ENCODE data around the gene THOC5. TPM values are rescaled to one million over a fixed set of nuclear protein-coding genes. Genes with fewer than 3 reads are reported as not detected.

Gene THOC5
- total RNA-seq, 1 experiment from 2014 or later: 49.8 TPM

DNA sequence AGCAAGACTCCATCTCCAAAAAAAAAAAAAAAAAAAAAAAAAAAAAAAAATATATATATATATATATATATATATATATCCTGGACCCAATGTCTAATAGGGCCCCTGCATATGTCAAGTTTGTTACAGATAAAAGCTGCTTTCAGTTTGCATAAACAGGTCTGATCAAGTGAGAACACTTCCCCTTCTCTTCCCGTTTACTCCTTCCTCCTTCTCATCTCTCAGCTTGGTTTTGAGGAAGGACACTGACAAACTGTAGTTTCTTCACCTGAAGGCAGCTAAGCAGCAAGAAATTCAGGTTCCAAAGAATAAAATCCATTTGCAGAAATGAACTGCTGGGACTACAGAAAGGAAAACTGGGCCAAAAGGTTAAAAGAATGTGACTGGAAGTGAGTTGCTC lies 11.7 kb downstream of the THOC5 start:
- H3K4me3 ChIP-seq: no peak overlapping the region
- no peaks in the 10 kb centered on the region for H3K4me1 ChIP-seq (replicated peaks)
- no peaks in the 10 kb centered on the region for H3K27me3 ChIP-seq (replicated peaks)
- H3K36me3 ChIP-seq: peaks cover 82% of the 10 kb centered on the region
- H3K27ac ChIP-seq: no peak overlapping the region
- no peak for DNase-seq (ENCODE audit: low read depth in 1 of 2, low spot score in 2 of 2)
- H3K9me3 ChIP-seq (replicated peaks): no peaks in the 10 kb centered on the region

DNA sequence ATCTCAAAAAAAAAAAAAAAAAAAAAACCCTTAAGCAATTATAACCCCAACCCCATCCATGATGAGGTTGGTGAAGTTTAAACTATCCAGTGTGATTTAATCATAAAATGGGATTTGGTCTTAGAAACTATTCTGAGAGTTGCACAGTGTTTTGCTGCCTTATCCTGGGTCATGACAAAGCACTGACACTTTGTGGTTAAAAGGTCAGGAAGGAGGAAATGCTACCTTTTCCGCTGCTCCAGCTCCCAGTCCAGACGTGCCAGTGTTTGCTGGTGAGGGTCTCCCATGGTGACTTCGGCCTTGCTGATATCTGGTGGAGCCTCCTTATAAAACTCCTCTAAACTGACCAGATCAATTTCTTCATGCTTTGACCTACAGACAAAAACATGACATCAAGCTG lies 14.5 kb downstream of the THOC5 start:
- no peak overlapping the region for H3K4me3 ChIP-seq

DNA sequence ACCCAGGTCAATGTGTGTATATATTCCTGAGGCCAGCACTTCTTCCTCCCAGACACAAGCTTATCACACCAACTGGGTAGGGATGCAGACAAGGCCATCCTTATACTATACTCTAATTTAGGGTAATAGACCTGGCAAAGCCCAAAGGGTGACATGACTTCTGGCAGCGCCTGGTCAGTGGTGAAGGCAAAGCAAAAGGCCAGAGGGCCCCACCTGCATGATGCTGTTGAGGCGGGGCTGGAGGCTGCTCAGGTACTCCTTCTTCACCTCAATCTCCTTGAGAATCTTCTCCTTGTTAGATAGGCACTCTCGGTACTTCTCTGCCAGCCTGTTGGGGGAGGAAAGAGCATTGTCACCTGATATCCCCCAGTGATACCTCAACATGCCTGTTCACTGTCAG lies 17.1 kb downstream of the THOC5 start:
- Histone ChIP-seq H3K4me3 (no peak overlapping the region), H3K36me3 (peaks cover 89% of the 10 kb centered on the region)
- no peak for DNase-seq (ENCODE audit: low read depth in 1 of 2, low spot score in 2 of 2)

More for the DNA sequence above, 14.5 kb downstream of the THOC5 start:
- H3K27me3 ChIP-seq (replicated peaks): no peaks in the 10 kb centered on the region
- H3K27ac ChIP-seq: no peak overlapping the region
- H3K9me3 ChIP-seq (replicated peaks): no peaks in the 10 kb centered on the region
- H3K36me3 ChIP-seq: peaks cover 83% of the 10 kb centered on the region
- H3K4me1 ChIP-seq (replicated peaks): no peaks in the 10 kb centered on the region
- no peak for DNase-seq (ENCODE audit: low read depth in 1 of 2, low spot score in 2 of 2)

DNA sequence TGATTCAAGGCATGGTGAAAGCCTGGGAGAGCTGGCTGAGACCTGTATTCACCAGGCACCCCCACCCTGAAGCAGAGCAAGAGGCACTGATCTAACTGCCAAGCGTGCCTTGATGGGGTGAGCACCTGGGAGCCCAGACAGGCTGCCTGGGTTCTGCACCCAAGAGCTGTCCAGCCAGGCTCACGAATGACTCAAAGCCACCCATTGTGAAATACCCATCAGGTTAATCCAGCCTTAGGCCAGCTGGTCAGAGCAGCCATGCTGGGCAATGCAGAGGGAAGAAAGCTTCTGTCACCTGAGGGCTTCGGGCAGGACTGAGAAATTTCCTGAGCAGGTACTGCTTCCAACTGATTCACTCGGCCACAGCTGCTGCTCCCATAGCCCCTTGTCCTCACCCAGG lies 22.1 kb downstream of the THOC5 start:
- no peaks in the 10 kb centered on the region; the same call in 1 of the 2 replicates for H3K9me3 ChIP-seq (replicated peaks)
- H3K4me1 ChIP-seq (replicated peaks): no peaks in the 10 kb centered on the region
- H3K27ac ChIP-seq: no peak overlapping the region
- no peak for DNase-seq (ENCODE audit: low read depth in 1 of 2, low spot score in 2 of 2)
- no peaks in the 10 kb centered on the region for H3K27me3 ChIP-seq (replicated peaks)
- no peak overlapping the region for H3K4me3 ChIP-seq
- peaks cover 90% of the 10 kb centered on the region for H3K36me3 ChIP-seq

More for the DNA sequence above, 17.1 kb downstream of the THOC5 start:
- Histone ChIP-seq H3K27me3 (replicated peaks) (no peaks in the 10 kb centered on the region), H3K9me3 (replicated peaks) (no peaks in the 10 kb centered on the region), H3K27ac (no peak overlapping the region), H3K4me1 (replicated peaks) (no peaks in the 10 kb centered on the region)

DNA sequence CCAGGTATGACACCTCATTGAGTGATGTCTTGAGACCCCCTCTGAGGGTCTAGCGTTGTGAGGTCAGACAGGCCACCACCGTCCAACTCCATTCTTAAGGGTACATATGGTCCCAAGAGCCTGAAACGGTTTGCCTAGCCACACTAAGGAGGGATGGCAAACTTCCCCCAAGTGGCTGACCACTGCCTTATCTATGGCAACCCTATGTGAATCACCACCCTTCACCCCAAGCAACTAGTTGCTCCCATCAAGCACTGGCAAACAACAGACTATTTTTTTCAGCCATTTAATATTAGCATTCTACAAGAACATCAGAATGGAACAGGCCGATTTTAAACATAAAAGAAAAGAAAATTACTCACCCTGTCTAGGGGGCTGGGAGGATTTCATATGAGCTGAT lies 22.8 kb downstream of the THOC5 start:
- H3K27ac ChIP-seq: no peak overlapping the region
- no peak for DNase-seq (ENCODE audit: low read depth in 1 of 2, low spot score in 2 of 2)
- peaks cover 90% of the 10 kb centered on the region for H3K36me3 ChIP-seq
- H3K27me3 ChIP-seq (replicated peaks): no peaks in the 10 kb centered on the region
- H3K9me3 ChIP-seq (replicated peaks): no peaks in the 10 kb centered on the region; the same call in 1 of the 2 replicates
- H3K4me3 ChIP-seq: no peak overlapping the region
- no peaks in the 10 kb centered on the region for H3K4me1 ChIP-seq (replicated peaks)

DNA sequence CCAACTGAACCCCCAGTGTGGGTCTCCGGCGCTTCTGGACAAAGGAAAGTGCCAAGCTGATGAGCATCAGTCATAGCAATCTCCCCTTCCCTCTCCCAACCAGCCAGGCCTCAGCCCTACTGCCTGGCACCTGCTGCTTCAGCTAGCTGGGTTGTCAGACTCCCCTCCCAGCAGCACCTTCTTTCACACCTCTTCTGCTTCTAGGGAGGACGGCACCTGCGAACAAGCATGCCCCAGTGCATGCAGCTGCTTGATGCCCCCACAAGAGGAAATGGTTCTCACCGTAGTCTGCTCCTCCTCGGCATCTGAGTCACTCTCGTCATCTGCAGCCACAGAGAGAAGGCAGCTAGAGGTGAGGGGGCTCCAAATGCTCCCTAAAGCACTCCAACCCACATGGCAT lies 25.4 kb downstream of the THOC5 start:
- Histone ChIP-seq H3K36me3 (peaks cover 94% of the 10 kb centered on the region), H3K27me3 (replicated peaks) (no peaks in the 10 kb centered on the region), H3K4me1 (replicated peaks) (no peaks in the 10 kb centered on the region), H3K9me3 (replicated peaks) (no peaks in the 10 kb centered on the region; the same call in 1 of the 2 replicates), H3K4me3 (no peak overlapping the region), H3K27ac (no peak overlapping the region)
- no peak for DNase-seq (ENCODE audit: low read depth in 1 of 2, low spot score in 2 of 2)

DNA sequence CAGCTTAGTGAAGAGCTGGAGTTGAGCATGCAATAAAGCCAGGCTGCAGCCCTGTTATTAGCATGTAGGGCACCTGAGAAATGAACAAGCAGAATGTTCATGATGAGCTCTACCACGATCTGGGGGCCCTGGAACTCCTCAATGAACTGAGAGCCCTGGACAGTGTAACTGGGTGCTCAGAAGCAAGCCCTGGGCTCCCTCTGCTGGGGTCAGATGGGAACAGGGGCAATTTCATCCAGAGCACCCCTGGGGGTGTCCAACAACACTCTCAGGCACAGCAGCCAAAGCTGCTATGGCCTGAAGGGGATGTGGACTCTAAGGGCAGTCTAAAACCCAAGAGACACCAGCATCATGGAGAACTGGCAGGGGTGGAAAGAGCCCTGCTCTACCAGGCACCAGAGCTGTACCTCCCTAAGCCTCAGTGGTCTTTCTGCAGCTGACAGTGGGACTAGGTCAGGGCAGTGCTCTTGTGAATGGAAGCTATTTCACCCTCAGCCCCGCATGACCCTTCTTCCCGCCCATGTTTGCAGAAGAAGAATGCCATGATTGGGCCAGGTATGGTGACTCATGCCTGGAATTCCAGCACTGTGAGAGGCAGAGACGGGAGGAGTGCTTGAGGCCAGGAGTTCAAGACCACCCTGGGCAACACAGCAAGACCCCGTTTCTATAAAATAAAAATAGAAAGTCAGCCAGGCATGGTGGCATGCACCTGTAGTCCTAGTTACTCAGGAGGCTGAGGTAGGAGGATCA lies 28.9 kb downstream of the THOC5 start:
- peaks cover 87% of the 10 kb centered on the region for H3K36me3 ChIP-seq

DNA sequence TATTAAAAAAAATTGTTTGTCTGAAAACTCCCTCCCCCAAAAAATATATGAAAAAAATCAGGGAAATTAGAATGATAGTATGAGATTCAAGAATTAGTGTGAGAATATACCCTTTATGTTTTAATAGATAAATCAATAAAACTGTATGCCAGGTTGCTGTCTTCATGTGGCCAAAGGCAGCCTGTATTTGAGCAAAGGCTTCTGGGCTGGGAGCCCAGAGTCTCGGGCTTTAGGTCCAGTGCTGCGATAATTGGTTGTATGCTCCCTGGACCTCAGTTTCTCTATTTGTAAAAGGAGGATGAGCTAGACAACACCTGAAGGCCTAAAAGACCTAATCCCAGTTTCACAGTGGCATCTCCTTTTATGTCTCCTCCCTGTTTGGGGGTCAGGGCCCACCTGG lies 29.8 kb downstream of the THOC5 start:
- Histone ChIP-seq H3K27me3 (replicated peaks) (no peaks in the 10 kb centered on the region), H3K9me3 (replicated peaks) (no peaks in the 10 kb centered on the region), H3K4me3 (no peak overlapping the region), H3K27ac (no peak overlapping the region), H3K36me3 (peaks cover 87% of the 10 kb centered on the region), H3K4me1 (replicated peaks) (no peaks in the 10 kb centered on the region)
- DNase-seq (ENCODE audit: low read depth in 1 of 2, low spot score in 2 of 2): no peak

More for the DNA sequence above, 28.9 kb downstream of the THOC5 start:
- DNase-seq (ENCODE audit: low read depth in 1 of 2, low spot score in 2 of 2): peak in 1 of 2 experiments; percentile 11
- H3K27ac ChIP-seq: no peak overlapping the region
- no peak overlapping the region for H3K4me3 ChIP-seq
- H3K9me3 ChIP-seq (replicated peaks): no peaks in the 10 kb centered on the region; the same call in 1 of the 2 replicates
- H3K4me1 ChIP-seq (replicated peaks): no peaks in the 10 kb centered on the region
- H3K27me3 ChIP-seq (replicated peaks): no peaks in the 10 kb centered on the region

DNA sequence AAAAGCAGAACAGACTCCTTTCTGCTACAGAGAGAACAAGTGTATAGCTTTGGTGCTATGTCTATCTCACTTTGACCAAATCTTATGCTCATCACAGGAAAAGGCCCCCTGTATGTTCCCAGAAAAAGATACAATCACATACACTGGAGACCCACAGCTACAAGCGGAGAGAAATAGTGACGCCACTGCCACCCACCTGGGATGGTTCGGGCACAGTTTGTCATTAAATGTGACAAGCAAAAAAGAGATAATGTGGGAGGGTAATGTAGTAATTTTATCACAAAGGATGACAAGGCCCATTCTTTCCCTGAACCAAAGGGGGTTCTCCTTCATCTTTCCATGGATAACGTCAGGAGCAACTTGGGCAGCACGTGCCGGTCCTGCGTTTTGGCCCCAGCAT lies 32.0 kb downstream of the THOC5 start:
- Histone ChIP-seq H3K27me3 (replicated peaks) (no peaks in the 10 kb centered on the region), H3K4me1 (replicated peaks) (no peaks in the 10 kb centered on the region), H3K36me3 (peaks cover 89% of the 10 kb centered on the region), H3K9me3 (replicated peaks) (no peaks in the 10 kb centered on the region), H3K27ac (no peak overlapping the region), H3K4me3 (no peak overlapping the region)
- DNase-seq (ENCODE audit: low read depth in 1 of 2, low spot score in 2 of 2): no peak

DNA sequence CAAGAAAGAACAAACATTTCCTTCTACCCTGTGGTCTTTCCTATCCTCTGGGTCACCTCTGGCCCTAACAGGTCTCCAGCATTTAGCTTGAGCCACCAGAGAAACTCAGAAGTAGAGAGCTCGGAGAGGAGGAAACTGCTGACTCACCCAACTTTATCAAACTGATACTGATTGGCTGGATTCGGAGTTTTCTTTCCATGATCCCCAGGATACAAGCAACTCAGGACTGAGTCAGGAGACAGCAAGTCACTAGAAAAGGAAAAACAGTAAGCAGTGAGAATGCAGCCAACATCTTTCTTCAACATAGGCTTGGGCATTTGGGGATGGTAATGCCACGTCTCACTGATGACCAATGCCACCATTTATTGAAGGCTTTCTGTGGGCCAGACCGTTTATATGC lies 32.7 kb downstream of the THOC5 start:
- Histone ChIP-seq H3K27me3 (replicated peaks) (no peaks in the 10 kb centered on the region), H3K9me3 (replicated peaks) (no peaks in the 10 kb centered on the region), H3K27ac (no peak overlapping the region), H3K4me3 (no peak overlapping the region), H3K4me1 (replicated peaks) (no peaks in the 10 kb centered on the region), H3K36me3 (peaks cover 88% of the 10 kb centered on the region)
- no peak for DNase-seq (ENCODE audit: low read depth in 1 of 2, low spot score in 2 of 2)

DNA sequence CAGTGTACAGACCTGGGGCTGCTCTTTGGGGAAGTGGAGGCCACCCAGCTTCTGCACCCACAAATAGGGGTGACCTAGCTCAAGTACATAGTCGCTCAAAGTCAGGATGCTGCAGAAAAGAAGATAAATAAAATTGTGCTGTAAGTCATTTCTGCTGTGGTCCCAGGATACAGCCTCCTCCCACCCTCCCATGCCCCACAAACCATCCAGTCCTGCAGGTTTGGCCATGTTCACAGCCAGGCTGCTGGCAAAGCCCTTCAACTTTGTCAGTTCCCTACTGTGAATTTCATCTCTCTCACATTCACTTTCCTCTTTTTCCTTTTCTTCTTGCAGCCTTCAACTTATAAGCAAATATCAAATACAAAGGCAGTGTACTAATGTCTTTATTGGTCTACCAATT lies 33.6 kb downstream of the THOC5 start:
- H3K9me3 ChIP-seq (replicated peaks): no peaks in the 10 kb centered on the region
- H3K4me3 ChIP-seq: no peak overlapping the region
- H3K4me1 ChIP-seq (replicated peaks): no peaks in the 10 kb centered on the region
- no peak overlapping the region for H3K27ac ChIP-seq
- no peaks in the 10 kb centered on the region for H3K27me3 ChIP-seq (replicated peaks)
- no peak for DNase-seq (ENCODE audit: low read depth in 1 of 2, low spot score in 2 of 2)
- H3K36me3 ChIP-seq: peaks cover 85% of the 10 kb centered on the region

DNA sequence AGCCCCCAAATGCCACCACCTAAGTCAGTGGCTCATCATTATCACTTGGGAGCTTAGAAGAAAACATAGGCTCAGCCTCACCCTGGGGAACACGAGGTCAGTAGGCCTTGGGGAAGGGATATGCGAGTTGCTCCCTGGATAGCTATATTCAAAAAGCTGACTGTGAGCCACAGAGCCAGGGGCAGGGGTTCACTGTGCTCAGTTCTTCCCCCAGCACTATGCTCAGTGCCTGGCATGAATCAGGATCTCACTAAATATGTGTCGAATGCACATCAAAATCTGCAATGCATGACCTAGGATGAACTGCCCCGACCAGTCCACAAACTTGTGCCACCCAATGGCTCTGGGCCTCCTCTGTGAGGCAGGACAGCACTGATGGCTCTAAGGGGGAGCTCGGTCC lies 35.1 kb downstream of the THOC5 start:
- no peak for DNase-seq (ENCODE audit: low read depth in 1 of 2, low spot score in 2 of 2)
- H3K27me3 ChIP-seq (replicated peaks): no peaks in the 10 kb centered on the region
- no peaks in the 10 kb centered on the region for H3K4me1 ChIP-seq (replicated peaks)
- H3K36me3 ChIP-seq: peaks cover 72% of the 10 kb centered on the region
- no peaks in the 10 kb centered on the region for H3K9me3 ChIP-seq (replicated peaks)
- H3K27ac ChIP-seq: no peak overlapping the region
- no peak overlapping the region for H3K4me3 ChIP-seq

DNA sequence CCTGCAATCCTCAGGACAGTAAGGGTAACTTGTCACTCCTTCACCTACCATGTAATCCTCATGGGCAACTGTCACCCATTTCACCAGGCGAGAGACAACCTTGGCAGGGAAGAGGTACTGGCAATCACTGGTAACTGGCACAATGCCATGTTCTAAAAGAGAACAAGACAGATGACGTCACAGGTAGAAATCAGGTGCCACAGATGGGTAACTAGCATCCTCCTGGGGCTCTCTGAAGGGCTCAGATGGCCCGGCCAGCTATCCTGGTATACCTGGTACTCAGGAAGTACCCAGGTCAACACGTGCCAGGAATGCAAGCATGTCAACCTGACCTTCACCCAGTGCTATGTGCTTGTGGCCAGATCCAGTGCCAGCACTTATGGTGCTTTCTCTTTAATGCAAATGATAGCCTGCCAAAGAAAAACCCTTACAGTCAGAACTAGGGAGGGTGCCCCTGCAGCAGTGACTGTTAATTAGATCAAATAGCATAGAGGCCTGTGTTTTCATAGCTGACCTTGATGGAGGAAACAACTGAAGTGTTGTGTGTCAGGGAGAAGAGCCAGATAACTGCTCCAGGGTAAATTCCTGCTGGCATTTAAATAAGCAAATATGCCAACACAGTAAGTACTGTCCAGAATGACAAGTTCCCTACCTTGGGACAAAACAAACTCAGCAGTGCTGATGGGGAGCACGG lies 36.2 kb downstream of the THOC5 start:
- Histone ChIP-seq H3K36me3 (peaks cover 72% of the 10 kb centered on the region), H3K4me1 (replicated peaks) (no peaks in the 10 kb centered on the region), H3K27ac (no peak overlapping the region), H3K9me3 (replicated peaks) (no peaks in the 10 kb centered on the region), H3K27me3 (replicated peaks) (no peaks in the 10 kb centered on the region), H3K4me3 (no peak overlapping the region)
- no peak for DNase-seq (ENCODE audit: low read depth in 1 of 2, low spot score in 2 of 2)

DNA sequence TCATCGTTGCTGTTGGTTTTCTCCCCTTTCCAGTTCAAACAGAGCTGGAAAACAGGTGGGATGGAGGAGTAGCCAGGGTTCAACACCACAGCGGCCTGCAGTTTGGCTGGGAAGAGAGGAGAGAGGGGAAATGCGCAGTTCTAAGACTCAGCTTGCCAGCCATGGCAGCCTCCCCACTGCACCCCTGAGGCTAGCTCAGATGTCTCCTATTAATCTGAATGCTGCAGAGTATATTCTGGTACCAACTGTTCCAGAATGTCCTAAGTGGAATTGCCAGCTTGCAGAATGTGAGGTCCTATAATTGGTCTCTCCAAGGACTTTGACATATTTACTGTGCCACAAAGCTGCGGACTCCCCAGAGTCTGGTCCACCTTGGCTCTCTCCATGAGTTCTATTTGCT lies 41.5 kb downstream of the THOC5 start:
- H3K4me3 ChIP-seq: no peak overlapping the region
- no peaks in the 10 kb centered on the region for H3K27me3 ChIP-seq (replicated peaks)
- no peak overlapping the region for H3K27ac ChIP-seq
- no peaks in the 10 kb centered on the region for H3K9me3 ChIP-seq (replicated peaks)
- peaks cover 66% of the 10 kb centered on the region for H3K36me3 ChIP-seq
- no peak for DNase-seq (ENCODE audit: low read depth in 1 of 2, low spot score in 2 of 2)
- no peaks in the 10 kb centered on the region for H3K4me1 ChIP-seq (replicated peaks)
